Measurements from ENCODE around the gene RIMS4. TPM values are rescaled to one million over a fixed set of nuclear protein-coding genes. Genes with fewer than 3 reads are reported as not detected.
"Not testable (repeated sequence)": the region's sequence is repeated elsewhere in the genome, so short reads cannot be mapped to it uniquely, and the experiment has no call there.

RIMS4 gene
- total RNA-seq, 1 donor from 2014 or later, result 0.05 TPM

DNA sequence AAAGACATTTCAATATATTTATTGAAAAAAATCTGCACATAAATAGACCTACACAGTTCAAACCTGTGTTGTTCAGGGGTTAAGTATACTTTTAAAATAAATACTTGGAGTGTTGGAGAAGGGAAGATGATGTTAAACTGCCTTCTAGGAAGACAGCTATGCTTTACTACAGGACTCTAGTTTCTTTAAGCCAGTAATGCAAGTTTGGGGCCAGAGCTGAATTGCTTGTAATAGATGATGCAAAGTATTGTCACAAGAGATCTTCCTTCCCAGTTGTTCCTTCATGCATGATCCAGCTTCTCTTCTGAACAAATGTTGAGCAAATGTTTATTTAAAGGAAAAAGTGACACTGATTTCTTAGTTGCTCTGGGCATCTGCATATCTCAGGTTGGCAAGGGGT lies 20.2 kb upstream of the RIMS4 start:
- DNase-seq (ENCODE audit: low read depth), result no peak

DNA sequence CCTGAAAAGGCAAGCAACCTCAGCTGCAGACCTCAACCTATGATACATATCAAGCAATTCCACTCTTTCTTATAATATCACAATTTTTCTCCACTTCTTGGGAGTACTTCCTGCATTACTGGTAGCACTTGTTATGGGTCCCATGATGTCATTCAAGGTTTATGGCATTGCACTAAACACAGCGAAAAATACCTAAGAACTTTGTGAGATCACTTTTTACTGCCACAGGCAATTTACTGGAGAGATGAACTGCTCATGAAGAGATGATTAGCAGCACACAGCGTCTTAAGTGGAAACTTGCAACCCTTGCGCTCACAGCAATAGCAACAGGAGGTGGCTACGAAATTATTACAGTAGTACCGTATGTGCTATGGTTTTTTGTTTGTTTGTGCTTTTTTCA lies 19.3 kb upstream of the RIMS4 start:
- DNase-seq (ENCODE audit: low read depth), result no peak

DNA sequence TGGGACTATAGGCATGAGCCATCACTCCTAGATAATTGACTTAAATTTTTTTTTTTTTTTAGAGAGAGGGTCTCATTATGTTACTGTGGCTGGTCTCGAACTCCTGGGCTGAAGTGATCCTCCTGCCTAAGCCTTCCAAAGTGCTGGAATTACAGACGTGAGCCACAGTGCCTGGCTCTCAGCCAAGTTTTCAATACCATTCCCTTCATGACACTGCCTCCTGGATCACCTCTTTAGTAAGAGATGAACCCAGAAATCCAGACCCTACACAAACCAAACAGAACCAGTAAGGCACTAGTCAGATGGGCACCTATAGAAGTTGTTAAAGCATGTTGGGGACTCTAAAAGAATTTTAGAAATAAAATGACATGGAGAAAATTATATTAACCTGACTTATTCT lies 18.3 kb upstream of the RIMS4 start:
- DNase-seq (ENCODE audit: low read depth), result no peak

DNA sequence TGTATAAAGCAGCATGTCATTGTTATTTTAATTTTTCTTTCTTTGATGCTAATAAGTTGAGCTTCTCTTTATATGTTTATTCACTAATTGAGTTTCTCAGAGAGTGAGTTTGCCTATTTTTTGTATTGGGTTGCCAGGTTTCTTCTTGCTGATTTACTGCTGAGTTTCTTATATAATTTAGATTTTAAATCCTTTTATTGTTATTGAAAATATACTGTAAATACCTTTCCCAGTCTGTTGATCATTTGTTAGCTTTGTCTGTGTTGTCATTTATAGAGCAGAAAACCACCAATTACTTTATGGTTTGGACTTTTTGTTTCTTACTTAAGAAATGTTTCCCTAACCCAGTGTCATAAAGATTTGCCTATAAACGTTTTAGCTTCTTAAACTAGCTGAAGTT lies 17.1 kb upstream of the RIMS4 start:
- DNase-seq (ENCODE audit: low read depth), result no peak

DNA sequence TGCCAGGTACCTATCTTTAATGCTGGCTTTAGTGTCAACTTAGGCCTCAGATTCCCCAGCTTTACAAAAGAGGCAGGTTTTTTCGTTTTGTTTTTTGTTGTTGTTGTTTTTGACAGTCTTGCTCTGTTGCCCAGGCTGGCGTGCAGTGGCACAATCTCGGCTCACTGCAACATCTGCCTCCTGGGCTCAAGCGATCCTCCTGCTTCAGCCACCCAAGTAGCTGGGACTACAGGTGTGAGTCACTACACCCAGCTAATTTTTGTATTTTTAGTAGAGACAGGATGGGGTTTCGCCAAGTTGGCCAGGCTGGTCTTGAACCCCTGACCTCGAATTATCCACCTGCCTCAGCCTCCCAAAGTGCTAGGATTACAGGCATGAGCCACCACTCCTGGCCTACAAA lies 11.2 kb upstream of the RIMS4 start:
- not testable (repeated sequence) for DNase-seq (ENCODE audit: low read depth)

DNA sequence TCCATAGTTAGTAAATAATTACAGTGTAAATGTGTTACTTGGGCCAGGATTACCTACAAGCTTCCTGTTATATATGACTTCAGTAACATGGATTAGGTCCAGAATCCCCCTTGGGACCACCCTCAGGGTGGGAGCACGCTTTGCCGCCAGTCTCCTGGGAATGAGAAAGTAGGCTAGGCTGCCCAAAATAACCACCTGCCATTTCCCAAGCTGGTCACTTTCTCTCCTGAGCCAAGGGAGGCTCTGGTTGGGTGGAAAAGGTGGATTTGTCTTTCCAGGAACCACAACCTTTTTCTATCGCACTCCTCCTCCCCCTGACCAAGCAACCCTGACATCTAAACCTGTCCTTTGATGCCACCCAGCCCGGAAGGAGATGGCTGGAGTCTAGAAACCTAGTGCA lies 9.6 kb upstream of the RIMS4 start:
- no peak for DNase-seq (ENCODE audit: low read depth)

DNA sequence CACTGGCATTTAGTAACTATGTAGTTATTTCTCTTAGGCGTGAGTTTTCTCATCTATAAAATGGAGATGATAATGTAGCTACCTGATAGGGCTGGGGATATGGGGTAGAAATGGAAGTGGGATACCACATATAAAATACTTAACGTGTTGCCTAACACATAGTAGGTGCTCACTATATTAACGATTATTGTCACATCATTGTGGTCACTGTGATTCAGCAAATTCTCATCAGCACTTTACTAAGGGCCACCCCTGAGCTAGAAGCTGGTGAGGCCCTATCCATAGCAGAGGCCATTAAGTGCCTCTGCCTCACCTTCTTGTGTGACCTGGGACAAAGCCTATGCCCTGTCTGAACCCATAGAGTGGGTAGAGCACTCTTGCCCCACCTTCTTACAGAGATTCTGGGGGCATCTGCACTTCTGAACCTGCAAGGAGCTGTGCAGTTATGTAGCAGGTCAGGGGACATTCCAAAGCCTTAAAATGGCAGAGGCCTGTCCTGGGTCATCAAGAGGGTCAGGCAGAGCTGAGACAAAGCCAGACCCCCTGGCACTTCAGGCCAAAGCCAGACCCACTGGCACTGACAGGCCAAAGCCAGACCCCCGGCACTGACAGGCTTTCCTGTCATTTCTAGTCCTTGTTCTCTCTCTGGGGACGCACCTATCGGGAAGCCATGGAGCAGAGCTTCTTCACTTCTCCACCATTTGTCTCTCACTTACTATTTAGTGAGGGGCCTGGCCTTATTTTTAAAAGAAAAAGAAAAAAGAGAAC lies 7.0 kb upstream of the RIMS4 start:
- no peak for DNase-seq (ENCODE audit: low read depth)

DNA sequence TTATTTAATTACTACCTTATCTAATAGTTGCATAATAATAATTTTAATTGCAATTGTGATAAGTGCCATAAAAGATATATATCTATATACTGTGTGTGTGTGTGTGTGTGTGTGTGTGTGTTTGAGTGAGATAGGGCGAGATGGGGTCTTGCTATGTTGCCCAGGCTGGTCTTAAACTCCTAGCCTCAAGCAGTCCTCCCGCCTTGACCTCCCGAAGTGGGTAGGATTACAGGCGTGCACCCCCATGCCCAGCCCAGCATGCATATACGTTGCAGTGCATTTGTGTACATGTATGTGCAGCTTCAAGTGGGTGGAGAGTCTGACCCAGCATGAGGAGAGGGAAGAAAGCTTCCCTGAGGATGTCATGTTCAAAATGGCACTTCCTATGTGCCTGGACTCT lies 4.6 kb upstream of the RIMS4 start:
- no peak for DNase-seq (ENCODE audit: low read depth)

DNA sequence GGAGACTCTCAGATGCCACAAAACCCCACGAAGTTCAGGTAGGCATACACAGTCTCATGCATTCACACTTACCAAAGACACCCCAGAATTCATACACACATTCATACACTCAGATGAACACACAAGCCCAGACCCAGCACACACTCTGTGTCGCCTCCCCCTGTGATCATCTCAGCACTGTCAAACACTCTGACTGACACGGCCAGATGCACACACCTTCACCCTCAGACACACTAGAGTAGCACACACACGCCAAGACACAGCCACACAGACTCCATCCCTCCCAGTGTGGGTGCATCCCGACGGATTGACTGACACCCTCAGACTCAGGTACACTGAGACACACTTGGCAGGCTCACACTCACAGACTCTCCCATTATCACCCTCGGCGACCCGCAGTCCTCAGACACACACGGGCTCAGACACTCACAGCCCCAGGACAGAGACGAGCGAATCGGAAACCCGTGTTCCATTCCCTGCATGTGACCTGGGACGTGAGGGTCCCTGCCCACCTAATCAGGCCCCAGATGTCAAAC lies 872 bp upstream of the RIMS4 start:
- no peak for DNase-seq (ENCODE audit: low read depth)

DNA sequence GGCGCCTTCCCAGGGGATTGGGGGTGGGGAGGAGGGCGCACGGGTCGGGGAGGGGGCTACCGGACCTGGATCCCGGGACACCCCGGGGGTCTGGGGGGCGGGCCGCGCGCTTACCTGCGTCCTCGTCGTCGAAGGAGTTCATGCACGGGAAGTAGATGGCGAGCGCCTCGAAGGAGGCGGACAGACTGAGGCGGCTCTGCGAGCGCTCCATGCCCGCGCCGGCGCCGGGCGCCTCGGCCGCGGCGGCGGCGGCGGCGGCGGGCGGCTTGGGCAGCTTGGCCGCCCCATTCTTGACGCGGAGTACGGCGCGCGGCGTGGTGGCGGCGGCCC lies 320 bp downstream of the RIMS4 start:
- no peak for DNase-seq (ENCODE audit: low read depth)

DNA sequence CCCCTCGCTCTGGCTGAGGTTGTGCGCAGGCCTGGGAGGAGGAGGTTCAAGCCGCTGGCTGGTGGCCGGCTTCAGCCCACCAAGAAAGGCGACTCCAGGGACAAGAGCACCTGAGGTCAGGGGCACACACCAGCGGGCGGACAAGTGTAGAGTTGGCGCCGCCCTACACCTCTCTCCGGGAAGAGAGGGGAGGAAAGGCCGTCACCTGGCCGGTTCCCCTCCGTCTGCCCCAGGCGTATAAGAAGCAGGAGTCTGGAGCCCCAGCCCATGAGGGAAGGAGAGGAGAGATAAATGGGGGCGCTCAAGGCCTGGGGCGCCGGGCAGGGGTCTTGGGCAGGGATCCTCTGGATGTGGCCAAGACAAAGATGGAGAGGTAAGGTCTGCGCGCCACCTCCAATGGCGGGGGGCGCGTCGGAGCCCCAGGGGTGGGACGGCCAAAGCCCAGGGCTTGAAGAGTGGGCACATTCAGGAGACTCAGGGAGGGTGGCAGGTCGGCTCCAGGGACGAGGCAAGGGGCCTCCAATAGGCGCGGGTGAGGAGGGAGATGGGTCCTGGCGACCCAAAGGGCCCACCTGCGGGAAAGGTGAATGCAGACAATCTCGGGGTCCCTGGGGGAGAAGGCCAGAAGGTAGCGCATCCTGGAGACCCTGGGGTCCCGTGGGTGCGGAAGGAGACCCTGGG lies 826 bp downstream of the RIMS4 start:
- DNase-seq (ENCODE audit: low read depth), result no peak

DNA sequence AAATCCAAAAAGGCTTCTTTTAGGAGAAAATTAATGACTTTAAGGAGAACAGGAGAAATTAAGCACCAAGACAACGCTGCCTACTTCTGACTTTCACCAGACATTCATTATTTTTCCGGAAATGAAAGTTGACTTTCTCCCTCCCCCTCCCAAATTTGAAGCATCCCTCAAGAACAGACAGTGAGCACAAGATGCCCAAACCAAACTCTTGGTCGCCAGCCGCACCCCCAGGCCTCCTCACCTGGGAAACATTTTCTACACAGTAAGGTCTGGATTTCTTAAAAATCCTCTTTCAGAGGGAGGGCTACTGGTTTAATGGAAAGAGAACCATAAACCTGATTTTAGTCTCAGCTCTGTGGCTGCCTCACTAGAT lies 2.7 kb downstream of the RIMS4 start:
- DNase-seq (ENCODE audit: low read depth), result no peak

DNA sequence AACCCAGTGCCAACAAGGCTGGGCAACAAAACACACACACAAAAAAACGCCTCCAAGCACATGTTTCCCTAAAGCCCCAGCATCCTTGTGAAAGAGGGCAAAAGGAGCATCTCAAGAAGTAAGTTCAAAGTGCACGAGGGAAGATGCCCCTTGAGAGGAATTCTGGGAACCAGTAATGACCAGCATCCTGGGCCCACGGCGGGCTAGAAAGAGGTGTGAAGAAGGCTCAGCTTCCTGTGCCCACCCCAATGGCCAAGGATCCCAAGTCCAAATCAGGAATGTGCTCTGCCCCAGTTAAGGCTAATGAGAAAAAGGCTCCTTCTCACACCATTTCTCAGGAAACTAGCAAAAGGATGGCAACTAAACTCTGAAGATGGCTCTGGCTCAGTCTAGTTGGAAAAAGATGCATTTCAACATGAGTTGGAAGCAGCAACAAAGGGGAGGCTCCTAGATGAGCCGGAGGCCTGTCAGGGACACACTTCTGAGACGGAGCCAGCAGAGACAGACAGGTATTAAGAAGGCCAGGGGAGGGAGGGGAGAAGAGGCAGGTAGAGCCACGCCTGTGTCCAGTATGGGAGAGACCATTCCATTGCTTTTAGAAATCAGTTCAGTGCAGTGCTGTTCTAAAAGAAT lies 3.2 kb downstream of the RIMS4 start:
- no peak for DNase-seq (ENCODE audit: low read depth)

DNA sequence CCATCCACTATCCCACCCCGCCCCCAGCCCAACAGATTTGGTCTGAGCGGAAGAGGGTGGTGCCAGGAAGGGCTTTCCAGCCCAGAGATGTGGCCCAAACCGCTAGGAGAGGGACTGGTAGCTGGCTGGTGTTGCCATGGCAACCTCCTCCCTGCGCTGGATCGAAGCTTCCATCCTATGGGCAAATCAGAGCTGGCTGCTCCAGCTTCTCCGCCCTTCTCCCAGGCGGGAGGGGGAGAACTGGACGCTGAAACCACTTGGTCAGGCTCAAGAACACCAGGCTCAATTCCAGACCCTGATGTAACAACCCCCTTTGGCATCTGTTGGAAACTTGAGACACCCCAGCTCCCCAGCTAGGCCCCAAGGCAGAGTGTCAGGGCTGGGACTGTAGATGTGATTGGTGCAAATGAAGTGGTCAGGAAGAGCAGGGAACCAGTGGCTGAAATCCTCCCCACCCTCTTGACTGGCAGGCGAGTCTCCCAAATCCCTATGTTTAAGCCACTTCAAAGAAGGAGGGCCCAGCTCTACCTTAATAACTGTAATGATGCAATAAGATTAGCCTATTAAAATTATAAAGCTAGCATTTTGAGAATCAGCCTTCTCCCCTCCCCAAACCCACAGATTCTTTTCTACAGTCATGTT lies 4.2 kb downstream of the RIMS4 start:
- no peak for DNase-seq (ENCODE audit: low read depth)

DNA sequence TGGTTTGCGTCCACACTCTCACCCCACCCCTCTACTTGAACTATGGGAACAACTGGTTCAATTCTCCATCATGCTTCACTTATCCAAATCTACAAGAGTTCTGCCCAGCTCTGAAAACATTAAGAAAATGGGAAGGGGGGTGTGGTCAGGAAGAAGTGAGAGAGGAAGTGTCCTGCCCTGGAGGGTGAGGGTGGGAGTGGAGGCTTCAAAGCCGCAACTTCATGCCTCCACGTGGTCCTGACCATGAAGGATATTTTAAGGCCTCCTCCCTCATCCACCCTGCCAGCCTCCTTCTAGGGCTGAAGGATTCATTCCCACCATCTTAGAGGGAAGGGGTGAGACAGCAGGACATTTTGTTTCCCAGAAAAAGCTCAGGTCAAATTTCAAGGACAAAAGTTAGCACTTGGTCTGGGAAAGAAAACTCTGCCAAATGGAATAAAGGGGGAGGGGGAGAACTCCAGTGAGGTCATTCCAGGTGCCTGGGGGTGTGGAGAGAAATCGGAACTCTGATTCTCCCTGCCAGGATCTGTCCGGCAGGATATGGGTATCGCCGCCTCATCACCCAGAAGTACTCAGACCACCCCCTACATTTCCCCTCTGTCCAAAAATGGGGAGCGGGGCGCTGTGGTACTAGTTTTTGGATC lies 4.9 kb downstream of the RIMS4 start:
- no peak for DNase-seq (ENCODE audit: low read depth)

DNA sequence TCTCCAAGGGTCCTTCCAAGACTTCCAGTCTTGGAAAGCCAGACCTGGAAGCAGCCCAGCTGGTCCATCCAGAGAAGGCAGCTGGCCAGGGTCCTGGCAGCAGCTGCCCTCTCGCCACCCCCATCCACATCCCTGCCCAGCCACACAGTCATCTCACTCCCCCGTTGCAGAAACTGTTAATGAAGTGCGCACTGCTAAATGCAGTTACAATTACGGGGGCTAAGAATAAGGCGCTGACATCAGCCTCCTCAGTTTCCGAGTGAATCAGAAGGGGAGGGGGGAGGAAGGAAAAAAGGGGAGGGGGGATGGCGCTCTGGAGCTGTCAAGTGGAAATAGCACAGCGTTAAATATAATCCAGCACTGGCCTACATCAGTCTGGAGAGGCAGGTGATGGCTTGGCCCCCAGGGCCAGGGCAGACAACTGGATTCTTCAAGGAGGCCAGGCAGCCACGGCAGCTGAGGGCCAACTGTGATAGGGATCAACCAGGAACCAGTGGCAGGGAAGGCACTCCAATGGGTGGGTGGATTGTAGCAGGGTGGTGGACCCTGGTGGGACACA lies 6.9 kb downstream of the RIMS4 start:
- DNase-seq (ENCODE audit: low read depth), result no peak

DNA sequence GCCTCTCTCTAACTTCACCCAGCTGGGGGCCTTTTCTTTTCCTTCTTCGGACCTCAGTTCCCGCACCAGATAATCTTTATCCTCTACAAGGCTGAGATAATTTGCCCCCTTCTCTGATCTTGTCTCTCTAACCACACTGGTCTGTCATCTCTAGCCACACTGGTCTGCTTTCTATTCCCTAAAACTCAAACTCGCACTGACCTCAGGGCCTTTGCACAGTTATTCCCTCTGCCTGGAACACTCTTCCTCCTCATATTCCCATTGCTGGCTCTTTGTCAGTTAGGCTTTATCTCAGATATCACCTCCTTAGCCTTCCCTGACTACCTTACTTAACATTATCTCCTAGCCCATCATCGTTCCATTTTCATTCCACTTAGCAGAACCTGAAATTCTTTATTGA lies 7.6 kb downstream of the RIMS4 start:
- DNase-seq (ENCODE audit: low read depth), result no peak

DNA sequence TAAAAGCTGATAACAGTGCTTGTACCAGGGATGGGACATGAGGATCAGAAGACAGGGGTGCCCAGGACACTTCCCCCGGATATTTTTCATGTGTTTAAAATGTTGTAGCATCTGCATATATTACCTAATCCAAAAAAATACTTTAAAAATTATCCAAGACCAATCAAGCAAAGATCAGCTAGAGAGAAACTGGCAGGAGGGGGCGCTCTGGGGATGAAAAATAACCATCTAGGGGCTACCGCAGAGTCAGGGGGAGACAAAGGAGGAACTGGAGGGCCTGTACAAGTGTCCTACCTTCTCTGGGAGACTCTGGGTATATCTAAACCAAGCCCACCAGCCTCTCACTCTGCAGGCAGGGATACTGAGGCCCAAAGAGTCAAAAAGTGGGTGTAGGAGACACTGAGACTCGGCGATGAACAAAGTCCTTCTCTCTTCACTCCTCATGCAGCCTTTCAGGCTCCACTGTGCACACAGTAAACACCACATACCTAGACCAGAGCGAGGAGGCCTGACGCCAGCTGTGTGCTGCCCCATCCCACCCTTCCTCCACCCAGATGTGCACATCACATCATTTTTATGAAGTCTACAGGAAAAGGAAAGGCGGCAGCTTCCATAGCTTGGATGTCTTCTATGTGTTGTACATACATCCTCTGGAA lies 9.8 kb downstream of the RIMS4 start:
- DNase-seq (ENCODE audit: low read depth), result no peak

DNA sequence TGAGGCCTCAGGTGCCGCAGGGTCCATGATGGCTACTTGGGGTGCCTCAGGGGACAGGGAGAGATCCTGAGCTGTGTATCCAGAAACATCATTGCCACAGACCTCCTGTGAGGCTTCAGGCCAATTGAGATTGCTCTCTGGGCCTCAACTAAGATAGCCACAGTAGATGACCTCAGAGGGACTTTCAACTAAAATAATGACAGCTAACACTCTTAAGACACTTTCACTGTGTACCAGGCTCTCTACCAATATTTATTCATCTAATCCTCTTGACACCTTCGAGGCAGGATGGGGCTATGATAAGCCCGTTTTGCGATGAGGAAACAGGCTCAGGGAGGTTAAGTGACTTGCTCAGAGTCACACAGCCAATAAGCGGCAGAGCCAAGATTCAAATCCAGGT lies 10.7 kb downstream of the RIMS4 start:
- no peak for DNase-seq (ENCODE audit: low read depth)

DNA sequence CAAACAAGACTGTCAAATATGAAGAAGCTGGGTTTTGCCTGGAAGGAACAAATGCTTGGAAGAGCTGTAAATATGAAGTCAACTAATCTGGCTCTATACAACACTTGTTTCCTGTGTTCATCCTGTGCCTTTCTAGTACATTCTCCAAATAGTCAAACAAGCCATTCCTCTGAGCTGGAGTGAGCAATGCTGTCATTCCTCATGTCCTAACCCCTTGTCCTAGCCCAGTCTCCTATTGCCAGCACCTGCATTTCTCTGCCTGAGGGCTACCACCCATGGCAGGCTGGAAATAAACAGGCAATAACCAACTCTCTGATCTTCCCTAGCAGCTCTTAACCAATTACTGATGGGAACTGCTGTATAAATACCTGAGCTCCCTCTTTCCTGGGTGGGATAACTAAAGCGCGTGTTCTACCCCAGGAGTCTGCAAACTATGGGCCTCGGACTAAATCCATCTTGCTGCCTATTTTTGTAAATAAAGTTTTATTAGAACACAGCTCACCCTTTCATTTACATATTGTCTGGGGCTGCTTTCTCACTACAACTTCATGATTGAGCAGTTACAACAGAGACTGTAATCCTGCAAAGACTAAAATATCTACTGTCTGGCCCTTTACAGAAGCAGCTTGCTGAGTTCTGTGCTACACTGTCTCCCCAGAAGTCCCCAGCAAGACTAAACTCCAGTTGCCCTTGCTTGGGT lies 13.4 kb downstream of the RIMS4 start:
- no peak for DNase-seq (ENCODE audit: low read depth)

DNA sequence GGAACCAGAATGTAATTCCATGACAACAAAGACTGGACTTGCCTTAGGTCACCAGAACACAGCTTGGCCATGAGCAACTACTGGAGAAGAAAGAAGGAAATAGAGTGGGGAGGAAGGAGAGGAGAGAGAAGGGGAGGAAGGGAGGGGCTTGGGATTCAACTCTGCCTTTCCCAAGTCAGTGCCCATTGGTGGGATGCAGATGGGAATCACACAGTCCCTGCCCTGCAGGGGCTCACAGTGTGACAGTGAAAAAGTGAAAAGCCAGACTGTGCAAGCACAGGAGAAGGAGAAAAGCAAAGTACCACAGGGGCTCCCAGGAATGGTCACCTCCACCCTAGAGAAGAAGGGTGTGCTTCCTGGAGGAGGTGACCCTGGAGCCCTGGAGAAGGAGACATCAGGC lies 14.0 kb downstream of the RIMS4 start:
- no peak for DNase-seq (ENCODE audit: low read depth)

Data from renal cortical epithelial cell (primary cell).